Measurements from ENCODE around the gene PNKD. TPM values are rescaled to one million over a fixed set of nuclear protein-coding genes. Genes with fewer than 3 reads are reported as not detected.

Gene PNKD
- total and polyA plus RNA-seq, 2 of the 8 experiments (the other 6 are each of a cell fraction or from before 2014, with no cell fraction given), result 43.9 to 65.4 TPM

DNA sequence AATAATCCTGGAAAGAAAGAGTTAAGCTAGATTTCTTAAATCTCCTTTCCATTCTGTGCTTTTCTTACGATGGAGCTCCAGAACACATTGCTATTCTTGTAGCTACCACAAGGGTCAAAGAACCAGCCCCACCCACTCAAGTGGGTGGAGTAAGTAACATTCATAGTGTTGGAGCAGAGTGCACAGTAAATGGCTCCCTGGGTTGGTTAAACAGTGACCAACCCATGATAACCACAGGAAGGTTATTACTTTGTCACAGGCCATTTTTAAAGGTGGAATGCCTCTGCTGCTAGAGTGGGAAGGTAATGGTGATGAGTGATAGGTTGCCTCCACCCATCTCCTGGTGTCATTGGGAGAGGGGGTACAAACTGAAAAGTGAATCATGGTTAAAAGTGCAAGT, 39.4 kb upstream of the PNKD start:
- Histone ChIP-seq H3K56ac (replicated peaks; ENCODE audit: insufficient read length, low read depth, low read length) (no peak overlapping the region), H3K18ac (ENCODE audit: extremely low read depth, low read length) (no peak overlapping the region), H3K79me2 (ENCODE audit: control insufficient read depth in 1 of 2, insufficient read depth in 2 of 2, low read length in 2 of 2) (no peaks in the 10 kb centered on the region), H2BK20ac (ENCODE audit: low read length) (no peak overlapping the region), H2AFZ (ENCODE audit: low read length) (no peak overlapping the region), H2BK5ac (ENCODE audit: low read depth, low read length) (no peak overlapping the region), H3K4ac (replicated peaks; ENCODE audit: insufficient read length, low read depth, low read length) (no peak overlapping the region), H2BK12ac (ENCODE audit: low read depth, low read length) (no peak overlapping the region), H4K91ac (replicated peaks; ENCODE audit: insufficient read length, low read length) (no peak overlapping the region), H4K8ac (ENCODE audit: extremely low read depth, insufficient read depth, low read length) (no peak overlapping the region), H3K36me3 (ENCODE audit: control insufficient read depth in 2 of 4, insufficient read depth in 4 of 4, low read length in 3 of 4) (peaks cover 23 to 81% (median 58%) of the 10 kb centered on the region in 4 experiments), H2AK5ac (ENCODE audit: low read depth, low read length) (no peak overlapping the region), H3K4me2 (ENCODE audit: insufficient read depth in 1 of 2, low read depth in 2 of 2, low read length in 2 of 2) (no peak overlapping the region), H4K5ac (ENCODE audit: insufficient read length, low read depth, low read length) (no peak overlapping the region), H2BK15ac (ENCODE audit: low read length) (no peak overlapping the region), H3K9ac (replicated peaks in 1 of 4; ENCODE audit: extremely low read depth in 1 of 4, low read depth in 3 of 4, low read length in 3 of 4) (no peak overlapping the region), H3K79me1 (ENCODE audit: low read depth, low read length) (no peaks in the 10 kb centered on the region), H3K27me3 (replicated peaks in 1 of 4; ENCODE audit: control insufficient read depth in 3 of 4, extremely low read depth in 1 of 4, insufficient read depth in 3 of 4, low read length in 3 of 4) (no peaks in the 10 kb centered on the region), H3K14ac (ENCODE audit: insufficient read length) (no peak overlapping the region), H3K23ac (ENCODE audit: insufficient read length) (no peak overlapping the region), H3K27ac (ENCODE audit: low read depth, low read length) (no peak overlapping the region), H3K23me2 (ENCODE audit: low read depth, low read length) (no peaks in the 10 kb centered on the region), H2BK120ac (replicated peaks; ENCODE audit: low read depth, low read length) (no peak overlapping the region), H3K9me3 (ENCODE audit: insufficient read depth in 2 of 2, low read depth in 1 of 2, low read length in 1 of 2) (no peaks in the 10 kb centered on the region), H3K4me3 (ENCODE audit: extremely low read depth in 1 of 4, insufficient read depth in 2 of 4, low read depth in 3 of 4, low read length in 4 of 4) (no peak overlapping the region), H3K4me1 (replicated peaks in 1 of 4; ENCODE audit: control insufficient read depth in 3 of 4, insufficient read depth in 4 of 4, low read length in 3 of 4) (no peaks in the 10 kb centered on the region), H4K20me1 (replicated peaks in 1 of 2; ENCODE audit: control insufficient read depth in 1 of 2, insufficient read depth in 2 of 2, low read length in 2 of 2) (no peaks in the 10 kb centered on the region)
- DNase-seq (ENCODE audit: low read depth in 1 of 2, low spot score in 2 of 2) (no peak), FAIRE-seq (no peak)
- ChIA-PET POLR2A (ENCODE audit: partially characterized antibody) (interaction anchor here (0.6 to 1.1 kb wide), 5 partner anchors 9 to 141 kb away, joined by 3 to 4 read pairs (median 4); no protein-coding TSS in a partner anchor), CTCF (ENCODE audit: partially characterized antibody) (interaction anchor here (0.7 to 3.1 kb wide), 11 partner anchors 10 to 445 kb away, joined by 3 to 25 read pairs (median 5); partner anchors contain the start of genes ARPC2 and GPBAR1)
- TF ChIP-seq SAP30 (IDR thresholded peaks at IDR 0.05; ENCODE audit: insufficient read depth, insufficient replicate concordance, low read length), result no peak
- TF ChIP-seq, protein P1, sequence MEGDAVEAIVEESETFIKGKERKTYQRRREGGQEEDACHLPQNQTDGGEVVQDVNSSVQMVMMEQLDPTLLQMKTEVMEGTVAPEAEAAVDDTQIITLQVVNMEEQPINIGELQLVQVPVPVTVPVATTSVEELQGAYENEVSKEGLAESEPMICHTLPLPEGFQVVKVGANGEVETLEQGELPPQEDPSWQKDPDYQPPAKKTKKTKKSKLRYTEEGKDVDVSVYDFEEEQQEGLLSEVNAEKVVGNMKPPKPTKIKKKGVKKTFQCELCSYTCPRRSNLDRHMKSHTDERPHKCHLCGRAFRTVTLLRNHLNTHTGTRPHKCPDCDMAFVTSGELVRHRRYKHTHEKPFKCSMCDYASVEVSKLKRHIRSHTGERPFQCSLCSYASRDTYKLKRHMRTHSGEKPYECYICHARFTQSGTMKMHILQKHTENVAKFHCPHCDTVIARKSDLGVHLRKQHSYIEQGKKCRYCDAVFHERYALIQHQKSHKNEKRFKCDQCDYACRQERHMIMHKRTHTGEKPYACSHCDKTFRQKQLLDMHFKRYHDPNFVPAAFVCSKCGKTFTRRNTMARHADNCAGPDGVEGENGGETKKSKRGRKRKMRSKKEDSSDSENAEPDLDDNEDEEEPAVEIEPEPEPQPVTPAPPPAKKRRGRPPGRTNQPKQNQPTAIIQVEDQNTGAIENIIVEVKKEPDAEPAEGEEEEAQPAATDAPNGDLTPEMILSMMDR (IDR thresholded peaks at IDR 0.05; ENCODE audit: control extremely low read depth in 1 of 3, insufficient read depth in 1 of 3, low read depth in 1 of 3, low read length in 3 of 3), result peak in 1 of 3 experiments; percentile 17; a peak in 1 of 4 replicates
- 94% methylated on average over 1 of the region's 1 CpG; no CpG with 5 or more reads in 1 of the 2 experiments for WGBS, 2 experiments (ENCODE audit: extremely low coverage in 1 of 2, insufficient coverage in 1 of 2, insufficient read length in 1 of 2, insufficient replicate concordance in 2 of 2, low coverage in 1 of 2, low lambda C conversion rate in 2 of 2, missing lambda C conversion rate in 1 of 2)
